ENCODE results near the gene ECM1.

ECM1 gene

DNA sequence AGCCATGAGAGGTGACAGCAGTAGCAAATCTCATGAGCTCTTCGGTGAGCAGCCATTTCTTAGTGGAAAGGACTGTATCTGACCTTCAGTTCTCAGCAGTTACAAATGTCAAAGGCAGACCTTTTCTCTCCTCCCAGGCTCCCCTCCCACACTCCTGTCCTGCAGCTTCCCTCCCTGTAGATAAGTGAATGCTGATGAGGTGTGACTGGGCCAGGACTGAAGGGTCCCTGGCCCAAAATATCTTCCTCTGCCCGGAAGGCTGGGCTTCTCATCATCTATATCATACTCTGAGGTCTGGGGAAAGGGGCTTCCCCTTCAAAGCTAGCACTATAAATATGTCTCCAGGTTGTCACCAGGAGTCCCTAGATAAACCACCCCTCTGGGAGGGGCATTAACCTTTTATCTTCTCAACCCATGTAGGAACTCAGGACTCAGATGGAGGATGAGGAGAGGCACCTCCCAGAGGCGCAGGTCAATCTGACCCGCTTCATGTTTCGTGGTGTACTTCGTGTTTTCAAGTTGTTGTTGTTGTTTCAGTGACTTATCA, 37.6 kb downstream of the ECM1 start:
- DNase-seq (ENCODE audit: low read depth in 2 of 2): no peak

GRCh38 chr1:150546294-150546937, 38.5 kb downstream of the ECM1 start:
- no peak for DNase-seq (ENCODE audit: low read depth in 2 of 2)

- no peak for DNase-seq (ENCODE audit: low read depth in 2 of 2)
These were observed 40.4 kb downstream of the ECM1 start for GRCh38 chr1:150548324-150548631.

DNA sequence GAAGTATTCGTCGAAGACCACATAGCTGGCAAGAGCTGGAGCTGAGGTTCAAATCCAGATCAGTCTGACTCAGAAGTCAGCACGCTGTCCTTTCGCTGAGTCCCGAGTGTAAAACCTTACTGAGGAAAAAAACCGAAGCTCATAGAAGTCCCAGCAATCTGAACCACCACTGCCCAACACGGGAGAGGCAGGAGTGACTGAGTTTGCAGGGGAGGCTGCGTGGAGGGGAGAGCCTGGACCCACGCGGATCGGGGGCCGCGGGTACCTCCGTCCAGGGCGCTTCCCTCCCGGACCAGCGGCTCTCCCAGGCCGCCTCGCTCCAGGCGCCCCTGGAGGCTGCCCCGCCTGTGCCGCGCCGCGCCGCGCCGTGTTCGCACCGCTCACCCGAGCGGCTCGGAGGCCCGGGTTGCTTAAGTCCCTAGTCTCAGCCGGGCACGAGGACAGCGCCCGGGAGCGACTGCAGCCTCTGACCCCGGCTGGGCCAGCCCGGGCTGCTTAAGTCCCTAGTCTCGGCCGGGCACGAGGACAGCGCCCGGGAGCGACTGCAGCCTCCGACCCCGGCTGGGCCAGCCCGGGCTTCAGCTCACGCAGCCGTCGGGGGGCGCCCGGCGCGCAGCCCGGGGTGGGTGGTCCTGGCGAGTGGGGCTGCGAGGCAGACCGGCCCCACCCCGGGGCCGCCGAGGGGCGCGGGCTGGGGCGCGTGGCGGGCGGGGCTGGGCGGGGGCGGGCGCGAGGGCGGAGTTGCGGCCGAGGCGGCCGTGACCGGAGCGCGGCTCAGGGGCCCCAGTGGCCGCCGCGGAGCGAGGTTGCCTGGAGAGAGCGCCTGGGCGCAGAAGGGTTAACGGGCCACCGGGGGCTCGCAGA, 41.0 kb downstream of the ECM1 start, which contains the start of gene ADAMTSL4:
Gene ADAMTSL4, plus strand, starts transcription at position 777 of the 864 bp plus-strand sequence. CDS start 2,881 bp downstream, outside the sequence.
- no peak for DNase-seq (ENCODE audit: low read depth in 2 of 2)

- no peak for DNase-seq (ENCODE audit: low read depth in 2 of 2)
These were observed 41.8 kb downstream of the ECM1 start for GRCh38 chr1:150549496-150550221.

DNA sequence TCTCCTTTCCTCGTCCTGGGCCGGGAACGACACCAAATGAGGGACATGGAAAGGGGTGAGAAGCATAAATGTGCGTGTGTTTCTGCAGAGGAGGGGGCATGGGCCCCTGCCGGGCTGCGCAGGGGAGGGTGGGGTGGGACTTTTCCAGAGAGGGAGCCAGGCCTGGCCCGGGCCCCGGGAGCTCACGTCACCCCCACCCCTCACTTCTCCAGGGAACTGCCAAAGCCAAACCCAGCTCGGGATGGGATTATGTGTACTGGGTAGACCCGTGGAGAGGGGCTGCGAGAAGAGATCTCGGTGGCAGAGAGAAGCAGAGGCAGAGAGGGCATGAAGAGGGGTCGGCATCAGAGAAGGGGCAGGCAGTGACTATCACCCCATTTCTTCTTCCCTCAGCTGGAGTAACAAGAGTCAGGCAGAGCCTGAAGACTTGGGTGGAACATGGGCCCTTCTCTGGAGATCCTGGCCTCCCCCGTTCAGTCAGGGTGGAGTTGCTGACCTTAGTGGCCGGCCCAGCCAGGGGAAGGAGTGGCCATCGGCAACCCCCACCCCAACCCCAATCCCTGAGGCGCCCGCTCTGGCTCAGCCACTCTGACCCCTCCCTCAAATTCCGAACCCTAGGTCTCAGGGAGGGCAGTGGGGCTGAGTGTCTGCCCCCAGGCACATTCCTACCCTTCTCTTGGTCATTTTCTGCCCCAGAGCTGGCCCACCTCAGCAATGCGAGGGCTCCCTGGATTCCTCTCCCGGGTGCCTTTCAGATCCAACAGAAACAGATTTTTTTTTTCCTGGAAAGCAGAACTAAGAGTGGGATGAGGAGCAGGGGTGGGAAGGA, 42.5 kb downstream of the ECM1 start:
- DNase-seq (ENCODE audit: low read depth in 2 of 2): no peak

DNA sequence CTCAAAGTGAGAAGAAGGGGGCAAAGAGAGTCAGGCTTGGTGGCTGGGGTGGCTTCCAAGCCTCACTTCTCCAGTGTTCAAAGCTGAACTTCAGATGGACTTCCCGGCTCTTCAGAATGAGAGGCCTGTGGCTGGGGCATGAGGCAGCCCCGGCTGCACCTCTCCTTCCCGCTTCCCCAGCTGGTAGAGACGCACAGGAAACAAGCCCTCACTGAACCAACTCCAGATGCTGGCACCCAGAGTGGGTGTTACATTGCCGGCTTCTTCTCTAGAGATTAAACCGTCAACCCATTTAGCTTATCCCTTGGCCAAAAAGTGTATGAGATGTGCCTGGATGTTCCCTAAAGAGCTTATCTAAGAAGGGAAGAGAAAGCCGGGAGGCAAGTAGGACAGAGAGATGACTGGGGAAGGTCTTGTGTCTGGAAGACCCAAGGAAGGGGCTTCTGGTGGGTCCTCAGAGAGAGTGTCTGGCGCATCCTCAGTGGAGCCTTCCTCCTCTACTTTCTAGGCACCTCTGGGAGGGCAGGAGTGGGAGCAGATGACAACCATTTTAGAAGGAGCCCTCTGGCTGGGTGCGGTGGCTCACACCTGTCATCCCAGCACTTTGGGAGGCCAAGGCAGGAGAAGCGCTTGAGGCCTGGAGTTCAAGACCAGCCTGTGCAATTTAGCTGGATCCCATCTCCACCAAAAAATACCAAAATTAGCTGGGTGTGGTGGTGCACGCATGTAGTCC, 43.3 kb downstream of the ECM1 start:
- no peak for DNase-seq (ENCODE audit: low read depth in 2 of 2)

DNA sequence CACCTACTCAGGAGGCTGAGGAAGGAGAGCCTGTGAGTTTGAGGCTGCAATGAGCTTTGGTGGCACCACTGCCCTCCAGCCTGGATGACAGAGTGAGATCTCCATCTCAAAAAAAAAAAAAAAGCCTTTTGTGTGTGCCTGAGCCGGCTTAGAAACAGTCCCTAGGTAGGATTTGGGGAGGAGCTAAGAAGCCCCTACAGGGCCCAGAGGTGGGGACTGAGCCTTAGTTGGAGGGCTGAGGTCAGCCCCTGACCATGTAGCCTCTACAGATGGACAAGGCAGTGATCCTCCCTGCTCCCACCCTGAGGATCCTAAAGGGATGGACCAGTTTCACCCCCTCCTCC, 43.8 kb downstream of the ECM1 start:
- no peak for DNase-seq (ENCODE audit: low read depth in 2 of 2)

GRCh38 chr1:150552128-150552910, 44.4 kb downstream of the ECM1 start:
- DNase-seq (ENCODE audit: low read depth in 2 of 2): no peak

- no peak for DNase-seq (ENCODE audit: low read depth in 2 of 2)
These were observed 45.0 kb downstream of the ECM1 start for GRCh38 chr1:150552911-150553289.

DNA sequence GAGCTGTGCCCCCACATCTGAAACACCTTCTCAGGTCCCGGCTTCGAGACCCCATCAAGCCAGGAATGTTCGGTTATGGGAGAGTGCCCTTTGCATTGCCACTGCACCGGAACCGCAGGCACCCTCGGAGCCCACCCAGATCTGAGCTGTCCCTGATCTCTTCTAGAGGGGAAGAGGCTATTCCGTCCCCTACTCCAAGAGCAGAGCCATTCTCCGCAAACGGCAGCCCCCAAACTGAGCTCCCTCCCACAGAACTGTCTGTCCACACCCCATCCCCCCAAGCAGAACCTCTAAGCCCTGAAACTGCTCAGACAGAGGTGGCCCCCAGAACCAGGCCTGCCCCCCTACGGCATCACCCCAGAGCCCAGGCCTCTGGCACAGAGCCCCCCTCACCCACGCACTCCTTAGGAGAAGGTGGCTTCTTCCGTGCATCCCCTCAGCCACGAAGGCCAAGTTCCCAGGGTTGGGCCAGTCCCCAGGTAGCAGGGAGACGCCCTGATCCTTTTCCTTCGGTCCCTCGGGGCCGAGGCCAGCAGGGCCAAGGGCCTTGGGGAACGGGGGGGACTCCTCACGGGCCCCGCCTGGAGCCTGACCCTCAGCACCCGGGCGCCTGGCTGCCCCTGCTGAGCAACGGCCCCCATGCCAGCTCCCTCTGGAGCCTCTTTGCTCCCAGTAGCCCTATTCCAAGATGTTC, 45.6 kb downstream of the ECM1 start:
- DNase-seq (ENCODE audit: low read depth in 2 of 2): no peak

GRCh38 chr1:150554086-150554452, 46.2 kb downstream of the ECM1 start:
- no peak for DNase-seq (ENCODE audit: low read depth in 2 of 2)

DNA sequence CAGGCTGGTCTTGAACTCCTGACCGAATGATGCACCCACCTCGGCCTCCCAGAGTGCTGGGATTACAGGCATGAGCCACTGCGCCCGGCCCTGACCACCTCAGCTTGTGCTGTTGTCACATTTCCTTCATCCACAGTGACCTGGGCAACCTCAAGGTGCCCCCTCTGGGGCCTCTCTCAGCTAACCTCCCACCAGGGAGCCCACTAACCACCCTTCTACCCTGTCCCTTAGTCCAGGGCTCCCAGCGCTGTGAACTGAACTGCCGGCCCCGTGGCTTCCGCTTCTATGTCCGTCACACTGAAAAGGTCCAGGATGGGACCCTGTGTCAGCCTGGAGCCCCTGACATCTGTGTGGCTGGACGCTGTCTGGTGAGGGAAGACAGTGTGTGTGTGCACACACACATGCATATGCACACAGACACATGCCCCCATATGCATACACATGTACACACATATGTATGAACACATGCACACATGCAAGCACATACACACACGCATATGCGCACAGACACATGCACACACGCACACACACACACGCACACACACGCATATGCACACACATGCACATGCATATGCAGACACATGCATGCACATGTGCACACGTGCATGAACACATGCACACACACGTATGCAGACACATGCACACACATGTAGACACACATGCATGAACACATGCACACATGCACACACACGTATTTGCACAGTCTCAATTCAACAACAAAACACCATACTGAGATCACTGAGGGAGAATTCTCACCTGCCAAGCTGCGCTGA, 47.5 kb downstream of the ECM1 start:
- no peak for DNase-seq (ENCODE audit: low read depth in 2 of 2)

DNA sequence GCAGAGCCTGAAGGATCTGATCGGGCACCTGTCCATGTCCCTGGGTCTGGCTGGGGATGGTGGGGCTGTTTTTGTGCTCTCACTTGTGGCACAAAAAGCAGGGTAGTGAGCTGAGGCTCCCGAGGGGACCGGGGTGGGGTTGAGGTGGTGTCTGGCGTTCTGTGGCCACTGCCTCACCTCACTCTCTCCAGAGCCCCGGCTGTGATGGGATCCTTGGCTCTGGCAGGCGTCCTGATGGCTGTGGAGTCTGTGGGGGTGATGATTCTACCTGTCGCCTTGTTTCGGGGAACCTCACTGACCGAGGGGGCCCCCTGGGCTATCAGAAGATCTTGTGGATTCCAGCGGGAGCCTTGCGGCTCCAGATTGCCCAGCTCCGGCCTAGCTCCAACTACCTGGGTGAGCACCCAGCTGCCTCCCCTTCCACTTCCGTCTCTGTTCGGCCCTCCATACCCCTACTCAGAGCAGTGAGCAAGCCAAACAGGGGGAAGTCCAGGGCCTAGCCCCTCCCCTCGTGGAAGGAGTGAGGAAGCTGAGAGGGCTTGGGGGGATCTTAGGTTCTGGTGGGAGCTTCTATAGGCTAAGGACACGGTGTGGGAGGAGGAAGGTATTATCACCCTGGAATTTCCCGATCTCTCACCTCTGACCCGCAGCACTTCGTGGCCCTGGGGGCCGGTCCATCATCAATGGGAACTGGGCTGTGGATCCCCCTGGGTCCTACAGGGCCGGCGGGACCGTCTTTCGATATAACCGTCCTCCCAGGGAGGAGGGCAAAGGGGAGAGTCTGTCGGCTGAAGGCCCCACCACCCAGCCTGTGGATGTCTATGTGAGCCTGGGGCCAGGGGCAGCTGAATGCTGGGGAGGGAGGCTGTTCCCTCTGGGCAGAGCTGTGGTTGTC, 48.3 kb downstream of the ECM1 start:
- no peak for DNase-seq (ENCODE audit: low read depth in 2 of 2)

GRCh38 chr1:150557065-150557600, 49.2 kb downstream of the ECM1 start:
- DNase-seq (ENCODE audit: low read depth in 2 of 2): no peak

GRCh38 chr1:150557813-150558212, 49.9 kb downstream of the ECM1 start:
- DNase-seq (ENCODE audit: low read depth in 2 of 2): no peak

GRCh38 chr1:150558303-150558704, 50.4 kb downstream of the ECM1 start:
- DNase-seq (ENCODE audit: low read depth in 2 of 2): no peak

Measured in stimulated activated CD4-positive, alpha-beta T cell treated with anti-CD3 and anti-CD28 coated beads, Interleukin-1b, Interleukin-23, amount 100 ng/mL, for 1 hour (primary cell).